Astrocyte (in vitro differentiated cells and primary cell): ENCODE data around the gene MSLN. TPM values are rescaled to one million over a fixed set of nuclear protein-coding genes. Genes with fewer than 3 reads are reported as not detected.

Experiments
- DNase-seq: peaks from one replicate; pipeline ENCODE4 v3.0.0-alpha.2; 2010; ENCODE audit warnings: low read depth
- FAIRE-seq: peaks from 2 replicates; lab custom pipeline; 2011; peaks lifted over from hg19 to GRCh38; lab: Jason Lieb, UNC
- H2AFZ ChIP-seq: 2 replicates; pipeline ENCODE4 v1.6.0; 2012; ENCODE audit warnings: low read depth, low read length, inconsistent platforms
- H3K27ac ChIP-seq: 2 replicates; pipeline ENCODE4 v1.5.1; 2011; ENCODE audit warnings: low read depth, low read length, inconsistent platforms
- H3K27me3 ChIP-seq: 2 replicates; pipeline ENCODE4 v1.6.0; 2011; ENCODE audit warnings: low read length, inconsistent platforms; ENCODE audit not compliant: insufficient read depth
- H3K36me3 ChIP-seq: 2 replicates; pipeline ENCODE4 v1.5.1; 2011; ENCODE audit warnings: low read length, inconsistent platforms; ENCODE audit not compliant: insufficient read depth
- H3K4me1 ChIP-seq: 2 replicates; pipeline ENCODE4 v1.5.1; 2011; ENCODE audit warnings: low read length, inconsistent platforms; ENCODE audit not compliant: insufficient read depth
- H3K4me2 ChIP-seq: 2 replicates; pipeline ENCODE4 v1.6.0; 2012; ENCODE audit warnings: low read length, inconsistent platforms
- H3K4me3 ChIP-seq: 2 replicates; pipeline ENCODE4 v1.5.1; 2011; ENCODE audit warnings: low read depth, mild to moderate bottlenecking, low read length, inconsistent platforms; ENCODE audit not compliant: insufficient read depth
- H3K79me2 ChIP-seq: 2 replicates; pipeline ENCODE4 v1.6.0; 2012; ENCODE audit warnings: mild to moderate bottlenecking, low read length, inconsistent platforms; ENCODE audit not compliant: insufficient read depth
- H3K9ac ChIP-seq: 2 replicates; pipeline ENCODE4 v1.6.0; 2012; ENCODE audit warnings: mild to moderate bottlenecking, low read length, inconsistent platforms
- H3K9me3 ChIP-seq: 2 replicates; pipeline ENCODE4 v1.5.1; 2012; ENCODE audit warnings: low read depth, mild to moderate bottlenecking, low read length, inconsistent platforms; ENCODE audit not compliant: insufficient read depth
- H4K20me1 ChIP-seq: 2 replicates; pipeline ENCODE4 v1.6.0; 2012; ENCODE audit warnings: low read length, inconsistent platforms; ENCODE audit not compliant: insufficient read depth
- H3K27ac Mint-ChIP-seq: one replicate; pipeline ENCODE4 v1.8.0; 2021; ENCODE audit warnings: mild to moderate bottlenecking, mixed read lengths; ENCODE audit not compliant: unreplicated experiment
- H3K27me3 Mint-ChIP-seq: one replicate; pipeline ENCODE4 v1.8.0; 2021; ENCODE audit warnings: low read depth, mixed read lengths; ENCODE audit not compliant: unreplicated experiment
- H3K36me3 Mint-ChIP-seq: one replicate; pipeline ENCODE4 v1.8.0; 2021; ENCODE audit warnings: low read depth, mixed read lengths; ENCODE audit not compliant: unreplicated experiment
- H3K4me1 Mint-ChIP-seq: one replicate; pipeline ENCODE4 v1.8.0; 2021; ENCODE audit warnings: low read depth, mixed read lengths; ENCODE audit not compliant: unreplicated experiment
- H3K4me3 Mint-ChIP-seq: one replicate; pipeline ENCODE4 v1.8.0; 2021; ENCODE audit warnings: mild to moderate bottlenecking, moderate library complexity, mixed read lengths; ENCODE audit not compliant: unreplicated experiment
- H3K9me3 Mint-ChIP-seq: one replicate; pipeline ENCODE4 v1.8.0; 2021; ENCODE audit warnings: mild to moderate bottlenecking, mixed read lengths; ENCODE audit not compliant: unreplicated experiment
- CTCF ChIP-seq: IDR thresholded peaks from 2 replicates; pipeline ENCODE4 v1.5.1; 2011; ENCODE audit warnings: low read depth, mild to moderate bottlenecking, inconsistent platforms, low read length, moderate library complexity; ENCODE audit not compliant: insufficient read depth
- EZH2 ChIP-seq: IDR thresholded peaks from 2 replicates; pipeline ENCODE4 v1.6.1; 2012; ENCODE audit warnings: mild to moderate bottlenecking, low read length, inconsistent platforms; ENCODE audit not compliant: insufficient read depth
- total RNA-seq: library from RNA; stranded (reverse); gene quantifications from 2 replicates; pipeline ENCODE4 v1.2.1, GENCODE V29; 2021

The MSLN gene
- total RNA-seq, 1 donor from 2014 or later, result not detected

GRCh38 chr16:725463-726187 lies 34.9 kb upstream of the MSLN start:
- no peaks in the 10 kb centered on the region for H3K27me3 ChIP-seq
- Mint-ChIP-seq H3K27ac (no peak overlapping the region), H3K36me3 (no peaks in the 10 kb centered on the region), H3K9me3 (no peaks in the 10 kb centered on the region), H3K4me1 (no peaks in the 10 kb centered on the region), H3K4me3 (no peak overlapping the region), H3K27me3 (no peaks in the 10 kb centered on the region)
- no peaks in the 10 kb centered on the region for H3K79me2 ChIP-seq
- H3K9me3 ChIP-seq, result no peaks in the 10 kb centered on the region
- DNase-seq (no peak), FAIRE-seq (no peak)
- TF ChIP-seq EZH2 (no peak), CTCF (no peak)
- H3K4me3 ChIP-seq, result no peak overlapping the region
- H2AFZ ChIP-seq, result no peak overlapping the region
- no peak overlapping the region for H3K9ac ChIP-seq
- H3K36me3 ChIP-seq, result no peaks in the 10 kb centered on the region
- H3K4me2 ChIP-seq, result no peak overlapping the region
- H4K20me1 ChIP-seq, result peaks cover 13% of the 10 kb centered on the region
- no peak overlapping the region for H3K27ac ChIP-seq
- H3K4me1 ChIP-seq, result peaks cover 22% of the 10 kb centered on the region

- H3K9me3 Mint-ChIP-seq, result no peaks in the 10 kb centered on the region
- H3K4me3 Mint-ChIP-seq, result no peak overlapping the region
- H2AFZ ChIP-seq, result no peak overlapping the region
- no peaks in the 10 kb centered on the region for H3K27me3 Mint-ChIP-seq
- no peak for FAIRE-seq
- H3K4me1 ChIP-seq, result peaks cover 21% of the 10 kb centered on the region
- H3K27ac Mint-ChIP-seq, result no peak overlapping the region
- peak overlapping the region; percentile 71 for H3K4me2 ChIP-seq
- peaks cover 13% of the 10 kb centered on the region for H4K20me1 ChIP-seq
- H3K36me3 ChIP-seq, result no peaks in the 10 kb centered on the region
- H3K4me1 Mint-ChIP-seq, result no peaks in the 10 kb centered on the region
- no peak overlapping the region for H3K4me3 ChIP-seq
- TF ChIP-seq EZH2 (no peak), CTCF (no peak)
- no peaks in the 10 kb centered on the region for H3K9me3 ChIP-seq
- no peak overlapping the region for H3K27ac ChIP-seq
- H3K27me3 ChIP-seq, result no peaks in the 10 kb centered on the region
- no peak overlapping the region for H3K9ac ChIP-seq
- H3K79me2 ChIP-seq, result no peaks in the 10 kb centered on the region
- no peaks in the 10 kb centered on the region for H3K36me3 Mint-ChIP-seq
- DNase-seq, result no peak
Observed at GRCh38 chr16:726188-726437, 34.4 kb upstream of the MSLN start.
